MCF 10A (cell line): Measurements from ENCODE around the gene OLFM1. TPM values are rescaled to one million over a fixed set of nuclear protein-coding genes. Genes with fewer than 3 reads are reported as not detected.

ENCODE experiments used
- BruUV-seq: library from RNA; stranded (reverse); fragments of 400-500 nt; replicated peaks from 2 replicates; lab custom pipeline; 2021; lab: Mats Ljungman, UMichigan
- CTCF ChIA-PET: fragments of 300-600 bp; sonication (Branson Sonifier 250); formaldehyde crosslinking; extraction: SDS; loops from one replicate; lab custom pipeline; 2021; ENCODE audit warnings: antibody characterized with exemption, inconsistent platforms; lab: Yijun Ruan, JAX
- POLR2A ChIA-PET: fragments of 300-600, 350-650 bp; sonication (Branson Sonifier 250); formaldehyde crosslinking; extraction: SDS; loops from one replicate; lab custom pipeline; 2020; ENCODE audit warnings: antibody characterized with exemption, inconsistent platforms; lab: Yijun Ruan, JAX
- DNase-seq: peaks from one replicate; pipeline ENCODE4 v3.0.0-alpha.2; 2018; ENCODE audit not compliant: unreplicated experiment
- H3K27ac Mint-ChIP-seq: one replicate; pipeline ENCODE4 v1.8.0; 2022; ENCODE audit warnings: mild to moderate bottlenecking, low read depth, mixed read lengths; ENCODE audit not compliant: unreplicated experiment
- H3K27me3 Mint-ChIP-seq: one replicate; pipeline ENCODE4 v1.8.0; 2022; ENCODE audit warnings: mixed read lengths; ENCODE audit not compliant: insufficient read depth, unreplicated experiment
- H3K36me3 Mint-ChIP-seq: one replicate; pipeline ENCODE4 v1.8.0; 2022; ENCODE audit warnings: mild to moderate bottlenecking, moderate library complexity, mixed read lengths; ENCODE audit not compliant: insufficient read depth, unreplicated experiment
- H3K4me1 Mint-ChIP-seq: one replicate; pipeline ENCODE4 v1.8.0; 2022; ENCODE audit warnings: mixed read lengths; ENCODE audit not compliant: insufficient read depth, unreplicated experiment
- H3K4me3 Mint-ChIP-seq: one replicate; pipeline ENCODE4 v1.8.0; 2022; ENCODE audit warnings: mild to moderate bottlenecking, moderate library complexity, mixed read lengths; ENCODE audit not compliant: unreplicated experiment
- H3K9me3 Mint-ChIP-seq: one replicate; pipeline ENCODE4 v1.8.0; 2022; ENCODE audit warnings: mixed read lengths; ENCODE audit not compliant: unreplicated experiment
- intact Hi-C: fragments of 100-400 bp; cut with micrococcal nuclease; formaldehyde crosslinking; loops from 2 replicates; pipeline ENCODE4 v1.14.1; 2022
- total RNA-seq: library from RNA; stranded (reverse); gene quantifications from 2 replicates; pipeline ENCODE4 v1.2.3, GENCODE V29; 2022
- TF ChIP-seq, protein P1 (sequence below): fragments of 200-600 bp; IDR thresholded peaks from one replicate; pipeline ENCODE4 v1.8.0; 2022; ENCODE audit warnings: antibody characterized with exemption, mild to moderate bottlenecking; ENCODE audit not compliant: unreplicated experiment

Gene OLFM1
- total RNA-seq, 1 experiment from 2014 or later: not detected

DNA sequence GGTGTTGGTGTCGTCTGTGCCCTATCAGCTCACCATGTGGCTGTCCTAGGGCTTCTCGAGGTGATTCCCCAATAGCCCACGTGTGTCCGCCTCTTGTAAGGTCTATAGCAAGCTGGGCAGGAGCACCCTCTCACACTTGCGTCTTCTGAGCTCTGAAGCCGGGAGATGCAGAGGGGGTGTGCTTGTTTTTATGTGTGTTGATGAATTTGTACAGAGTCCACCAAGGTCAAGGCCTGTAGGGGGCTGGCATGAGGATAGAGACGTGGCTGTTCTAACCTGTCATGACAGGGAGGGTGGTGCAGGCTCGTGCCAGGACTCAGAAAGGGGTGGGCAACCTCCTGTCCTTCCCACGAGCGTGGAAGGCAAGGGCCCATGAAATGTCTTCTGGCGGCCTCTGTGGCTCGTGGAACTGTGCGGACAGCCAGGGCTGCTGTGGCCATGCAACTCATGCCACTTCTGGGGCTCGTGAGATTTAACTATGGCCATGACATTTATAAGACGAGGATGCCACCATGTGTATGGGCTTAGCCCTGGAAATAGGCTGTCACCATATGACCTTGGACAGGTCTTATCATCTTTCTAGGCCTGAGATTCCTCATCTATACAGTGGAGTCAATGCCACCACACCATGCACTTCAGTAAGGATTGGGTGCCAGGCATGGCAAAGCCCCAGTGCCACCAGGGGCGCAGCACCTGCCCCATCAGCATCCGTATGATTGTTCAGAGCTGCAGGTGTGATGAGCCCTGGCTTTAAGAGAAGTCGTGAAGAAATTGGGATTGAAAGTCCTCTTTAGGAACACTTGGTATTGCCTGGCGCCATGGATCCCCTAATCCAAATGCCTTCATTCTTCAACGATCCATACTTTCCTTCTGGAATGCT, 2.3 kb upstream of the OLFM1 start:
- ChIA-PET POLR2A (no interaction called here), CTCF (interaction anchor here (0.6 to 3.1 kb wide), 5 partner anchors 17 to 804 kb away, joined by 3 to 31 read pairs (median 4); no protein-coding TSS in a partner anchor)
- H3K4me3 Mint-ChIP-seq: no peak overlapping the region
- no peaks in the 10 kb centered on the region for H3K4me1 Mint-ChIP-seq
- no peaks in the 10 kb centered on the region for H3K36me3 Mint-ChIP-seq
- no peaks in the 10 kb centered on the region for H3K9me3 Mint-ChIP-seq
- TF ChIP-seq, protein P1, sequence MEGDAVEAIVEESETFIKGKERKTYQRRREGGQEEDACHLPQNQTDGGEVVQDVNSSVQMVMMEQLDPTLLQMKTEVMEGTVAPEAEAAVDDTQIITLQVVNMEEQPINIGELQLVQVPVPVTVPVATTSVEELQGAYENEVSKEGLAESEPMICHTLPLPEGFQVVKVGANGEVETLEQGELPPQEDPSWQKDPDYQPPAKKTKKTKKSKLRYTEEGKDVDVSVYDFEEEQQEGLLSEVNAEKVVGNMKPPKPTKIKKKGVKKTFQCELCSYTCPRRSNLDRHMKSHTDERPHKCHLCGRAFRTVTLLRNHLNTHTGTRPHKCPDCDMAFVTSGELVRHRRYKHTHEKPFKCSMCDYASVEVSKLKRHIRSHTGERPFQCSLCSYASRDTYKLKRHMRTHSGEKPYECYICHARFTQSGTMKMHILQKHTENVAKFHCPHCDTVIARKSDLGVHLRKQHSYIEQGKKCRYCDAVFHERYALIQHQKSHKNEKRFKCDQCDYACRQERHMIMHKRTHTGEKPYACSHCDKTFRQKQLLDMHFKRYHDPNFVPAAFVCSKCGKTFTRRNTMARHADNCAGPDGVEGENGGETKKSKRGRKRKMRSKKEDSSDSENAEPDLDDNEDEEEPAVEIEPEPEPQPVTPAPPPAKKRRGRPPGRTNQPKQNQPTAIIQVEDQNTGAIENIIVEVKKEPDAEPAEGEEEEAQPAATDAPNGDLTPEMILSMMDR: no peak
- no TSS peak for BruUV-seq
- no peak overlapping the region for H3K27ac Mint-ChIP-seq
- no peak for DNase-seq
- H3K27me3 Mint-ChIP-seq: peaks cover 23% of the 10 kb centered on the region
- intact Hi-C loops: no loop called here

DNA sequence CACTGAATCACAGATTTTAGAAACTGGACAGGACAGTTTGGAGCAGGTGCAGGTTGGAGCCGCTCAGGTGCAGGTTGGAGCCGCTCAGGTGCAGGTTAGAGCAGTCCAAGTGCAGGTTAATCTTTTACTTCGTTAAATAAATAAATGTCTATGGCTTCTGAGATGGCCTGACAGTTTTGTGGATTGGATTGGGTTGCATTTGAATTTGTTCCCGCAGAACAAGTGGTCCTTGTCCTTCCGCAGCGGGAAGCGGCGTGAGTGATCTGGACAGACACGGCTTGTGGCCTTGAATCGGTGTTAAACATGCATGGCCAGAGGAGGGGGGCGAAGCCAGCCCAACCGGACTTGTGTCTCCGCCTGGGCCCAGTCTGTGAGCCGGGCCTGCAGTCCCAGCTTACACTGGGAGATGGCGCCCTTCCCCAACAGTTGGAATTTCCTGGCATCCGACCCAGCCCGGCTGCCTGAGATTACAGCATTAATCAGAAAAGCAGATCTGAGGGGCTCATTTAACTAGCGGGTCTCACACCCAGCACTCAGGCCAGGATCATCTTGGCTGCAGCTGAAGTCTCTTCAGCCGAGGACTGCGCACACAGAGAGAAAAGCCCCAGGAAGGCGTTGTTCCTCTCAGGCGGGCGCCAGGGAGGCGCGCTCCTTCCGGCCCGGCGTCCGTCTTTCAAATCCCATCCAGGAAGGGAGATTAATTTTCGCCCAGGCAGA, 1.5 kb upstream of the OLFM1 start:
- TF ChIP-seq, protein P1: peak; percentile 76
- intact Hi-C loops: no loop called here
- H3K4me1 Mint-ChIP-seq: no peaks in the 10 kb centered on the region
- CTCF ChIA-PET: interaction anchor here (0.7 to 3.1 kb wide), 3 partner anchors 138 to 330 kb away, joined by 4 to 31 read pairs (median 5); no protein-coding TSS in a partner anchor
- H3K4me3 Mint-ChIP-seq: no peak overlapping the region
- peak; percentile 53 for DNase-seq
- no peak overlapping the region for H3K27ac Mint-ChIP-seq
- no TSS peak for BruUV-seq
- H3K27me3 Mint-ChIP-seq: peaks cover 23% of the 10 kb centered on the region
- no peaks in the 10 kb centered on the region for H3K36me3 Mint-ChIP-seq
- POLR2A ChIA-PET: no interaction called here
- no peaks in the 10 kb centered on the region for H3K9me3 Mint-ChIP-seq

DNA sequence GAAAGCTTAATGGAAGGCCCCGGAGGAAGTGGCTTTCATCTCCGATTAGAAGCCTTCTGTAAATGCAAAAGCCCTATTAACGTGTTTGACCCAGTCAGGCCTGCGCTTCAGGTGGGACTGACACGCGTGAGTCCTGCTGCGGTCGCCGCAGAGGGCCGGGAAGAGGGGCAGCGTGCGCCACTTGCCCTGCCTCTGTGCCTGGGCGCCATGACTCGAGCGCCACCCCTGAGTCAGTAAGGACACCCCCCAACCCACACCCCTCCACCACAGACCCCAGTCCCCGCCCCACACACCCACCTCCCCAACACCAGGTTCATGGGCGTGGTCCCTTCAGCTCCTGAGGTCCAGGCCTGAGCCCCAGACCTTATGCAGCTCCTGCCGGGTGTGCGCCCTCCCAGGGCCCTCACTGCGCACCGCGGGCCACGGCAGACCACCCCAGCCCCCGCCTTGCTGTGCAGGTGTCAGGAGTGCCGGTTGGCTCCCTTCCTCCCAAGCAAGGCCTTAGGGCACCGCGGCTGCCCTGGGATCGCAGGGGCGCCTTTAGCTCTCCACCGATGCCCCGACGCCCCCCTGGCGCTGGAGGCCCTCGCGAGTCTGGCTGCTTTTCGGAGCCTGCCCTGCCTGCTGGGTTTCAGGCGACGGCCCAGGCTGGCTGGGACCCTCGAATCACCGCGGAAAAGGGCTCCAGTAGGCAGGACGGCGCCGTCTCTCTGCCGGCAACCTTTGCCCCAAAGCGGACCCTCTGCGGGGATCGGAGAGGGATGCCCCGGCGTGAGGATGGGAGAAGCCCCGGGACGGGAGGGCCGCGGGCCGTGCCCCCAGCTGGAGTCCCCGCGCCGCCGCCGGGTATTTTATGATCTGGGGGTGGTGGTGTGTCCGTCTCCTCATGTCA, 625 bp upstream of the OLFM1 start:
- Mint-ChIP-seq H3K4me3 (no peak overlapping the region), H3K36me3 (no peaks in the 10 kb centered on the region), H3K27me3 (peaks cover 23% of the 10 kb centered on the region), H3K4me1 (no peaks in the 10 kb centered on the region), H3K9me3 (peaks cover 8% of the 10 kb centered on the region), H3K27ac (no peak overlapping the region)
- no TSS peak for BruUV-seq
- DNase-seq: no peak
- POLR2A ChIA-PET: no interaction called here
- intact Hi-C loops: no loop called here
- TF ChIP-seq, protein P1: no peak
- CTCF ChIA-PET: interaction anchor here (0.7 to 3.1 kb wide), 3 partner anchors 139 to 329 kb away, joined by 4 to 31 read pairs (median 5); no protein-coding TSS in a partner anchor
